ENCODE data around the gene FBXL7.

- TF ChIP-seq CTCF (IDR thresholded peaks at IDR 0.05) (no peak), POLR2A (IDR thresholded peaks at IDR 0.05) (no peak)
These were observed 110.2 kb downstream of the FBXL7 start for GRCh38 chr5:15610216-15610615.
